Measurements from ENCODE around the gene C4orf33. TPM values are rescaled to one million over a fixed set of nuclear protein-coding genes. Genes with fewer than 3 reads are reported as not detected.
"Not testable (repeated sequence)": the region's sequence is repeated elsewhere in the genome, so short reads cannot be mapped to it uniquely, and the experiment has no call there.

C4orf33 gene
- polyA plus RNA-seq, 3 donors: 10.3 to 13.0 (median 12.3) TPM

DNA sequence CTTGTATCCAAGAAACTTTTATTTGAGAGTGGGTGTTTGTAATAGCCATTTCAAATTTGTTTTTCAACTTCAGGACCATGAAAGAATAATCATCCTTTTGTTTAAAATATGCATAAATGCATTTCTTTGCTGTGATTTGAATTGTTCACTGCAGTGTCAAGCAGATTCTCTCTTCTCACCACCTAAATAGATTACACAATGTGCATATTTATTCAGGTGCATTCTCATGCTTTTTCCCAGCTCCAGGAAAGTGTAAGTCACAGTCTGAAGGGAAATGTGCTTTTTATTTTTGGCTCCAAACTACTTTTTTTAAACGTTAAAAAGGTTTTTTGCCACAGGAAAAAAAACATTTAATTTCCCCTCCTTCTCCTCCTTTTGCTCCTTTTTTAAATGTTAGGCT, 17.5 kb downstream of the C4orf33 start:
- DNase-seq: no peak

DNA sequence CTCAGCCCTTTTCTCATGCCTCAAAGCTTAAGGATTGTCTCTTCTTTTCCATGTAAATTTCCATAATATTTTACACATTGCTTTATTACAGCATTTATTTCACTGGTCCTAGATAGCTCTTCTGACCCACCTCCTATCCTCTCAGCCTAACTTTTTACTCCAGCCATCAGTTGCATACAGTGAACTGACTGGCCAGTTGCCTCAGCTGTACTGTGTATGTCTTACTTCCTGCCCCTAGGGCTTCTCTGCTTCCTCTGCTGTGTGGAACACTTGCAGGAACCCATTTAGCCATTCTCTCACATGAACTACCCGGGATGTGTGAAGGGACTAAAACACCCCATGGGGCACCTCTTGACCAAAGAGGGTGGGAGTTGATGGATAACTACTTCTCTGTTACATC, 18.0 kb downstream of the C4orf33 start:
- DNase-seq: no peak

DNA sequence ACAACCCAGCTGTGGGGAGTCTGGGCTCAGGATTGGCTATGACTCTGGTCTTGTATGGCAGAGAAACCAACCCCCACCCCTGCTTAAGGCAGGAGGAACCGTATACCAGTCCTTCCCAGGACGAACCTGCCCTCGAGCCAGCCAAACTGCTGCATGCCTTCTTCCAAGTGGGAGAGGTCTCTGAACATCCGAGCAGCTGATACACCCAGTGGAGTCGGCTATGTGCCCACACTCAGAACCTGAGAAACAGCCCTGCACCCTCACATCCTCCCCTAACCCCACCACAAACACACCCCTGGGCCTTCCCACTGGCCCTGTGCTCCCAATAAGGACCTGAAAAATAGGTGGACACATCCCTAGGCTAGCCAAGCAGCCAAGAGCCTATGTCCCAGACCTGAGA, 21.8 kb downstream of the C4orf33 start:
- no peak for DNase-seq

DNA sequence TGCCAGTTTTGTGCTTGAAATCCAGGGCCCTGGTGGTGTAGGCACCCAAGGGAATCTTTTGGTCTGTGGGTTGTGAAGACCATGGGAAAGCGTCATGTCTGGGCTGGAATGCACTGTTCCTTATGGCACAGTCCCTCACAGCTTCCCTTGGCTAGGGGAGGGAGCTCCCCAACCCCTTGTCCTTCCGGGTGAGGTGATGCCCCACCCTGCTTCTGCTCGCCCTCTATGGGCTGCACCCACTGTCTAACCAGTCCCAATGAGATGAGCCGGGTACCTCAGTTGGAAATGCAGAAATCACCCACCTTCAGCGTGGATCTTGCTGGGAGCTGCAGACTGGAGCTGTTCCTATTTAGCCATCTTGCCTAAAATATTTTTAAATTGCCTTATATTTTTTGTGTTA, 30.7 kb downstream of the C4orf33 start:
- DNase-seq: not testable (repeated sequence)

DNA sequence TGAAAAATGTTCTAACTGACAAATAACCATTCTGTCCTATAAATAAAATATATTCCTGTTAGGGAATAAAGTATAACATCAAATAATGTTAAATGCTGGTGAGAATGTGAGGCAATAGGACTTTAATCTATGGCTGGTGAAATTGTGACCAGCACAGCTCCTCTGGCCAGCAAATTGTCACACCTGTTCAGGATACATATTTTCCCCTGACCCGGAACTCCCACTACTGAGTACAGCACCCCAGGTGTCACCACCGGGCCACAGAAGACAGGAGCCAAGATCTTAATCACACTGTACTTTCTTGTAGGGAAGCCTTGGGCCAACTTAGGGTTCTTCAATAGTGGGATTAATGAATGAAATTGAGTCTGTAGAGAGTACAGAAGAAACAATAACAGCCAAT, 33.2 kb downstream of the C4orf33 start:
- DNase-seq: no peak

DNA sequence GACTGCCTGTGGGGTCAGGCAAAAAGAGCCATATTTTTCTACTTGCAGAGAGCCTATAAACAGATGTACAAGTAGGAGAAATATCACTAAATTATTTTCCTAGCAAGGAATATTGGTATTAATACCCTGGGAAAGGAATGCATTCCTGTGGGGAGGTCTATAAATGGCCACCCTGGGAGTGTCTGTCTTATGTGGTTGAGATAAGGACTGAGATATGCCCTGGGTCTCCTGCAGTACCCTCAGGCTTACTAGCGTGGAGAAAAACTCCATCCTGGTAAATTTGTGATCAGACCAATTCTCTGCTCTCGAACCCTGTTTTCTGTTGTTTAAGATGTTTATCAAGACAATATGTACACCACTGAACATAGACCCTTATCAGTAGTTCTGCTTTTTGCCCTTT, 35.4 kb downstream of the C4orf33 start:
- DNase-seq: no peak

DNA sequence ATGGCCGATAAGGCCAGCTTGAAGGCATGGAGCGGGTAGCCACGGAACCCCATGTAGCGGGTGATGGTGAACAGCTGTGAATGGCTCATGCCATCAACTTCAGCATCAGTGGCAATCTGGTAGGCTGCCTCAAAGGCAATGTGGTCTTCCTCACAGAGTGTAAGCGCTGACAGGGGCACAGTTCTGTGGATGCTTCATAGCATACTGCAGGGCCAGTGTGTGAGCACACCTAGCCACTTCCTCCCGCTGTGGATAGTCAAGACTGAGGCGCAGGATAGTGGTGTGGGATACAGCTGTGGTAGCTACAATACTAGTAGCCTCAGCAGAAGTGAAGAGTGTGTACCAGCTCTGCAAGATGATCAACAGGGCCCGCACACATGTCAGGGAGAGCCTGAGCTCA, 40.5 kb downstream of the C4orf33 start:
- no peak for DNase-seq

DNA sequence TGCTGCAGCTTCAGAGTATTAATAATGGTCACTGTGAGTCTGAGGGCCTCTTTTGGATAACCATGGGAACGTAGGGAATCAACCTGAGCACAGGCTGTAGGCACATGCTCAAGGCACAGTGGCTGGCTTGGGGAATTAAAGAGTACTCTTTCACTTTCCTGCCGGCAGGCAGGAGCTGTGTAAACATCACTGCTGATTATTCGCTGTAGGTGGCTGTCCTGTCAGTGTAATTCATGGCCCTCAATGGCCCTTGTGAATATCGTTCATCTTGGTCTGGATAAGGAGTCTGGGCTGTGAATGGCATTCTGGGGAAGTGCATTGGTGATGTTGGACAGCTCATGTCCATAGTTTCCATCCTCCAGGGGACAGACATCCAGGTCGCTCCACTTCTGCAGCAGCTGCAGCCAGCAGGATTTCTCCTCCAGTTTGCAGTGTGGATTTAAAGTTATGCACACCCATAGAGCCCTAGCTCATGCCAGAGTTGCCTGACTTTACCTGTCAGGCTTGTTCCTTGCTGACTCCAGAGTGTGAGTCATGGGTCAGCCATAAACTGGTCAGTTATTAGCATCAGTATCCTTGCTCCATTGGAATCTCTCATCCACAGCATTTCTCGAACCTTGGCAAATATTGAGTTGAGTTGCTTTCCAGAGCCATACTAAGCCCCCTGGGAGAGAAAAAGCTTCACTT, 43.0 kb downstream of the C4orf33 start:
- no peak for DNase-seq

DNA sequence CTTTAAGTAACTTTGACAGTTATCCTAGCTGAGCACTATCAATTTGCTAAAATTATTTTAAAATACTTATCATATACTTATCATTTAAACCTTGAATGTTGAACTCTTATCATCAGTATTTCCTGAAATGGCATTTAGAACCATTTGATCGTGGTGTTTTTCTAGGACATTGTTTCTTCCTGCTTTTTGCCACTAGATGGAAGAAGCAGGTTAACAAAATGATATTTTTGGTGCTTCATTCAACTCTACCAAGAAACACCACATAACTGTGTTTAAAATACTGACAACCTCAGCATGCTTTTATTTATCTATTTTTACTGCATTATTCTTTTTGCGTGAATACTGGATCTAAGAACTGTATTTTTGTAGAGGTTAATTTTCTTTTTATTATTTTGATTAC, 44.6 kb downstream of the C4orf33 start:
- no peak for DNase-seq

DNA sequence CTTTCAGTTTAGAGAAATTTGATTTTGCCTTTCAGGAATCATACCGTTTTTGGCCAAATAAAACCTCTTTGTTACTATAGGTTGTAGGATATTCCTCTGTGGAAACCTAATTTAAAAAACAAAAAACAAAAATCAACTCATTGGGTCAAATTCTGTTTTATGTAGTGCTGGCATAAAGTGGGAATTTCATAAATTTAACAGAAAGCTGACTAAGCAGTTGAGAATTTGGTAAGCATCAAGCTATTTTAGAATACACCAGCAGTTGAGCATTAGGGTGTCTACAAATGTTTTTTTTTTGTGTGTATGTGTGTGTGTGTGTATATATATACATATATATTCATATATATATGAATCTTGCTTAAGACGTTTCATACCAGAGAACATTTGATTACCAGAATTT, 47.4 kb downstream of the C4orf33 start:
- DNase-seq: no peak

DNA sequence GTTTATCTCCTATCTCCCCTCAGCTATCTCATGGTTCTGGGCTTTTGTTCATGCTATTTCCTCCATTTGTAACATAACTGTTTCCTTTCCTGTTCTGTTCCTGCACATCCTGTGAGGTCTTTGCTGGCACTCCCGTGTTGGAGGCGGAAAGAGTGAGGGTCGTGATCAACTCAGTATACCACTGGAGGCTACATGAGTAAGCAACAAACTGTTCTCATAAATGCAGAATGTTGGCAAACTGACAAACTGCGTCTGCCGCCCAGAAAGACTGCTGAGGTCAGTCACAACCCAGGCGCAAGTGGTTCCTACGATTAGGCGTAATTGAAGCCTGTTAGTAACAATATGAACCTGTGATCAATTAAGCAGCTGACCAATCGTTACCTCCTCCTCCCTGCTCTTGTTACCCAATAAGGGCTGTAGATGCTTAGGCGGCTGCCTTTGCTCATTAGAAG, 48.8 kb downstream of the C4orf33 start:
- no peak for DNase-seq

DNA sequence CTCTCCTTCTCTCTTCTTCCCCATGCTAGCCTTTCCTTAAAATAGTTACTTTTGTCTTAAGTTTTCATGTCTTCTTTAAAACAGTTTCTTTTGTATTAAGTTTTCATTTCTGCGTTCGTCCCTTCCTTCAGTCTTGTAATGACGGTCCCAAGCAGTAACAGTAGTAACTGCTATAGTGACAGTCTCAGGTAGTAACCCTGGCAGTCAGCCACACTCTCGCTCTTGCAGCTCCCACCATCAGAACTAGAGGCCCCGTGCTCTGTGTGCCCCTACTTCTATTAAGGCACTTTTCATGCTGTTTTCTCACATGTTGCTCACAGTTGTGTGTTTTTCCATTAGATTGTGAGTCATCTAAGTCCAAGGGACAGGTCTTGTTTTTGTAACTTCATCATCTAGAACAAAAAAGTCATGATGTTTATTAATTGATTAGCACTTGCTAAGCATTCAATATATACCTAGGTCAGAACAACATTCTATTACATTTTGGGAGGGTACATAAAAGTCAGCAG, 49.3 kb downstream of the C4orf33 start:
- DNase-seq: no peak

DNA sequence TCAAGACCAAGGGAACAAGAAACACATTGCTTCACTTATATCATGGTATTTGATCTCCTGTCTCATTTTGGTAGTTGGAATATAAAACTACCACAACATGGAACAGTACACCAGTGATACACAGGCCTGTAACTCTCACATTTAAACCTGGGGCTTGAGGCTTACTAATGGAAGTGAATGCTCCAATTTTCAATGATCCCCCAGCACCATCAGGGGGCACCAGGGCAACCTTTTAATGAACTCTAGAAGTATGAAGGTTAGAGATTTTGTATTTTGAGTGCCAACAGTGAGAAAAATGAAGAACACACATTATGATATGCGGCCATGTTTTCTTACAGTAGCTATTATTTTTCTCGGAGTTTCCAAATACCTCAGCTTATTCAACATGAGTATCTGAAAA, 50.7 kb downstream of the C4orf33 start:
- DNase-seq: no peak

DNA sequence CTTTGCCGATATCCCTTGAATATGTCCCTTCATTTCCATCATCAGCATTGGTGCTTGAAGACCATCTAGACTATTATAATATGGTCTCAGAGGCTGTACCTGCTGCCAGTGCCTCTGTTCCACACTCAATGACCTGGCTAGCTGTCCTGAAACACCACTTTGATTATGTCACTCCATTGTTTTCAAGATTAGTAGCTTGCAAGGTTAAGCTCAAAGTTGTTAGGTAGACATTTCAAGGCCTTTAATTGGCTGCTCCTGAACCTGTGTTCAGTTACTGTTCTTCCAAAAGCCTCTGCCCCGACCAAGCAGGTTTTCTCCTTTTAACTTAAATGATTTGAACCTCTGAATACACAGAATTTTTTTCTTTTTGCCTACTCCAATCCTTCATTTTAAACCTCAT, 52.9 kb downstream of the C4orf33 start:
- no peak for DNase-seq

DNA sequence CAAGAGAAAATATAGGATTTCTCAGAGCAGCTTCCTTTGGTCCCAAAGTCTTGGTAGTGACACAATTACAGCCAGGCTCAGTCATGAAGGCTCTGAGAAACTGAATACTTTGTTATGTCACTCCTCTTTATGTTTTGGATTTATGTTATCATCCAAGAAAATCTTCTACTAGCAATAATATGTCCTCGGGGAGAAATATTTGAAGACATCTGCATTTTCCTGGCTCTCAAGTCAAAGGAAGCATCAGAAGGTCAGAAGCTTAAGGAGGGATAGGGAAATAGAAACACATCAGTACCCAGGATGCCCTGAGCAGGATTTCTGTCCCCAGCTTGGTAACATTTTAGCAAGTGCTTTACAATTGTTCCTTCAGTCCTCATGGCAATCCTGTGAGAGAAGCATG, 54.0 kb downstream of the C4orf33 start:
- no peak for DNase-seq

DNA sequence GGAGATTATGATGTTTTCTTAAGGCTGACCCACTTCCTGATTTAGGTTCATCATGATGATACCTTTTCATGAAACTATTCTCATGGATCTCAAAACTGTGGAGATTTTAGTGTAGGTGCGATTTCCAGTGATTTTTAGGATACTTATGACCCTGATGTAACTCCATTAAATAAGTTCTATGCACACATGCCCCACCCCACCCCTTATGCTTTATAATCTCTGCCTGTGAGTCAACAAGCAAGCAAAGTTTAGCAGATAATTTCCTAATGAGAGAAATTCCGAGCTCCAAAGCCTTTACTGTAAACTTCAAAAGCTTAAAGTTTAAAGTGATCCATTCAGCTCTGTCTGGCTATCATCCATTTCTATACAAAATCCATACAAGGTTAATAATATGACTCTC, 56.4 kb downstream of the C4orf33 start:
- DNase-seq: no peak

DNA sequence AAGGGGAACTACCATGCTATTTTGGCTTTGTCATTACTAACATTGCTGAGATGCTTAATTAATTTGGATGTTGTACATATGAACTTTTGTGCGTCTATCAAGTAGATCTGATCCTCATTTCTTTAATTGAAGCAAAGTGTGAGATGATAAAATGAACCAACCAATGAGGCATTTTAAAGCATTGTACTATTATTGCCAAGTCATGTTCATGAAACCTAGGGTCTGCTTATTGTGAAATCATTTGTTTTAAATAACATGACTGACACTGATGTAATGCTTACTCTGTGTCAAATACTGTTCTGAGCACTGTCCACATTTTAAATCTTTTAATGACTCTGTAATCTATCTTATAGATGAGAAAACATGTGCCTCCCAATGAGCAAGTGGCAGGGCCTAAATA, 57.7 kb downstream of the C4orf33 start:
- no peak for DNase-seq

DNA sequence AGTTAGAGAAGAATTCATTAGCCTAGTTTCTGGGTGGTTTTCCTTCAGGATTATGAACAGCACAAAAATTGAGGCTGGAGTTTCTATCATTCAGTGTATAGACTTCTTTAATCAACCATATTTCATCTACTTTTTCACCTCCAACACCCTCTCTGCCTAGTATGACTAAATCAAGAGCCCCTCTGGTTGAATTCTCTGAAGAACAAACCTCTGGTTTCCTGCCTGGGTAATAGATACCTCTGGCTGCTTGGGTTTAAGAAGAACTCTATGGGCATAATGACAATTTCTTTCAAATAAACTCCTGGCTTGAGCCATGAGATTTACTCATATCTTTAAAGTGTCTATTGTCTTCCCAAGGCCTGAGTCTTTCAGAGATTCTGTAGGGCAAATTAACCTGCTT, 66.5 kb downstream of the C4orf33 start:
- DNase-seq: no peak

DNA sequence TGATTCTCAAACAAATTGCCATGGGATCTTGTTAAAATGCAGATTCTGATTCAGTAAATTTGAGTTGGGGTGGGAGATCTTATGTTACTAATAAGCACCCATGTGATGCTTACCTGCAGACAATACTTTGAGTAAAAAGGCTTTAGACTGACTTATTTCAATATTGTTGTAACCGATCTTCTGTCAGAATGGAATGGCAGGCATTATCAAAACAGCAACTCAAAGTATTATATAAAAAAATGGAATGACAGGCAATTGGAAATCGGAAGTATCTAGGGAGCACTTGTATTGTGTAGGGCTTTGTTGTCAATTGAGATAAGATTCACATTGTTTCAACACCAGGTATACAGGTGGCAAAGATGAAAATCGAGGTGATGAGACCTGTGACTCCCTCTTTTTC, 67.5 kb downstream of the C4orf33 start:
- DNase-seq: no peak

DNA sequence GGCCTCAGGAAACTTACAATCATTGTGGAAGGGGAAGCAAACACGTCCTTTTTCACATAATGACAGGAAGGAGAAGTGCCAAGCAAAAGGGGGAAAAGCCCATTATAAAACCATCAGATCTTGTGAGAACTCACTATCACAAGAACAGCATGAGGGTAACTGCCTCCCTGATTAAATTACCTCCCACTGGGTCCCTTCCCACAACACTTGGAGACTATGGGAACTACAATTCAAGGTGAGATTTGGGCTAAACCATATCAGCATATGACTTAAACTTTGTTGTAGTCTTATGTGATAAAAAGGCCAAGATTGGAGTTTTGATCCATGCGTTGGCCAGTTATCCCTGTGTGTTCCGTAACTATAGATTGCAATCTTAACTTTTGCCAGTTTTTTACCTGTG, 68.3 kb downstream of the C4orf33 start:
- DNase-seq: no peak
